GM19467 (cell line): Measurements from ENCODE around the gene DDIT4.

Source experiments
- ATAC-seq: cut with Tn5 transposase; IDR thresholded peaks from one replicate; pipeline ENCODE4 v1.9.1; 2021; ENCODE audit warnings: mild to moderate bottlenecking, moderate library complexity; ENCODE audit not compliant: unreplicated experiment

Gene DDIT4

GRCh38 chr10:72315054-72315453 is 41.3 kb downstream of the DDIT4 start:
- no peak for ATAC-seq

GRCh38 chr10:72315611-72316385 is 42.1 kb downstream of the DDIT4 start:
- ATAC-seq, result no peak

- no peak for ATAC-seq
Observed at GRCh38 chr10:72316386-72316700, 42.6 kb downstream of the DDIT4 start.

- no peak for ATAC-seq
Observed at GRCh38 chr10:72316748-72317435, 43.2 kb downstream of the DDIT4 start.

- no peak for ATAC-seq
Observed at GRCh38 chr10:72318418-72319262, 44.9 kb downstream of the DDIT4 start.

GRCh38 chr10:72319416-72320254 is 45.9 kb downstream of the DDIT4 start:
- ATAC-seq, result peak; percentile 67

GRCh38 chr10:72320676-72321247 is 47.0 kb downstream of the DDIT4 start:
- peak; percentile 61 for ATAC-seq

- ATAC-seq, result no peak
Observed at GRCh38 chr10:72321248-72322029, 47.7 kb downstream of the DDIT4 start.

- no peak for ATAC-seq
Observed at GRCh38 chr10:72322030-72322279, 48.2 kb downstream of the DDIT4 start.

- no peak for ATAC-seq
Observed at GRCh38 chr10:72322280-72323058, 48.7 kb downstream of the DDIT4 start.

- ATAC-seq, result no peak
Observed at GRCh38 chr10:72323108-72323749, 49.5 kb downstream of the DDIT4 start.

GRCh38 chr10:72323771-72324191 is 50.1 kb downstream of the DDIT4 start:
- ATAC-seq, result no peak
